ENCODE data around the gene PDHA1.

PDHA1 gene

DNA sequence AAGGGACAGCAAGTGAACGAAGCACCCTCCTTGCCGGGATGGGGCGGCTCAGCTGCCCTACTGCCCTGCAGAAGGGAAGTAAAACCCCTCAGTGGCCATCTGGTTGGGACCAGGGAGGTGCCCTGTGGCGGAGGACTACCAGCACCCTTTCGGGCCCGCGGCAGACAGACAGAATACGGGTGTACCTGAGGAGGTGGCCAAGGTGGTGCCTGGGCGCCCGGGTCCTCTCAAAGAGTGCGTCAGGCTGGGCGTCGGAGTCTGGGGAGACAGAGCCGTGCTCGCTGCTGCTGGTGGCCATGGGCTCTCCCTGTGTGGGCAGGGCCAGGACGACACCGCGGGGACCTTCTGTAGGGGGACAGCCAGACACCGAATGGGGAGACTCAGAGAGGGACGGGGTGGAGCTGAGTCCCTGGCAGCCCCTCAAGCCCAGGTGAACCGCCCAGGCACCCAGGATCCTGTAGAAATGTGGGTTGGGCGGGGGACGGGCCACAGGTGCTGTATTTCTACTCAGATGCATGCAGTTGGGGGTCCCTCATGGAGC is 29.7 kb downstream of the PDHA1 start:
- H3K9me3 ChIP-seq (ENCODE audit: control insufficient read depth, insufficient read depth, low read length): no peaks in the 10 kb centered on the region
- no peak for DNase-seq (ENCODE audit: low read depth, low spot score)
- 0 out of 2 replicates have a peak, but pooled peaks cover 1% of the 10 kb centered on the region for H3K4me1 ChIP-seq (ENCODE audit: control insufficient read depth, insufficient read depth, low read length)
- H3K27me3 ChIP-seq (ENCODE audit: control insufficient read depth, insufficient read depth, low read length): no peaks in the 10 kb centered on the region
- no peak overlapping the region for H3K27ac ChIP-seq (ENCODE audit: low read length)
- no peaks in the 10 kb centered on the region for H3K36me3 ChIP-seq (ENCODE audit: control insufficient read depth, insufficient read depth, low read length)
- WGBS (ENCODE audit: insufficient coverage, insufficient read length): no CpG with 5 or more reads among the region's 23 CpGs
- H3K4me3 ChIP-seq (ENCODE audit: low read length): peak overlapping the region; percentile 86; the same call in 1 of the 2 replicates

DNA sequence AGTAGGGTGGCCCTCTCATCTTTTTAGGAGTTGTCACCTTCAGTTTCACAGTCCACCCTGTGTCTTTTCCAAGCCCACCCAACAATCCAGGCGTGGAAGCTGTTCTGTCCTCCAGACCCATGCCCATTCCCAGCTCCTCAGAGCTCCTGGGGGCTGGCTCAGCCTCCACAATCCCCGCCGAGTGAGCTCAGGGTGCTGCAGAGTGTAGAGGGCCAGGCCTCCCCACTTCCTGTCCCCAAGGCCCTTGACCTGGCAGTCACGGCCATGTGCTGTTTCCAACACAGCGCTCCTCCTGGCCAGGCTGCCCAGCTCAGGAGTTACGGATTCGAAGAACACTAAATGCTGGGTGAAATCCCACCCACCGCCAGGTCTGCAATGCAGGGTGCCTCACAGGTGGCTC is 31.8 kb downstream of the PDHA1 start:
- Histone ChIP-seq H3K36me3 (ENCODE audit: control insufficient read depth, insufficient read depth, low read length) (no peaks in the 10 kb centered on the region), H3K27ac (ENCODE audit: low read length) (no peak overlapping the region), H3K4me3 (ENCODE audit: low read length) (no peak overlapping the region), H3K4me1 (ENCODE audit: control insufficient read depth, insufficient read depth, low read length) (0 out of 2 replicates have a peak, but pooled peaks cover 1% of the 10 kb centered on the region), H3K27me3 (ENCODE audit: control insufficient read depth, insufficient read depth, low read length) (no peaks in the 10 kb centered on the region), H3K9me3 (ENCODE audit: control insufficient read depth, insufficient read depth, low read length) (no peaks in the 10 kb centered on the region)
- WGBS (ENCODE audit: insufficient coverage, insufficient read length): no CpG with 5 or more reads among the region's 8 CpGs
- no peak for DNase-seq (ENCODE audit: low read depth, low spot score)

DNA sequence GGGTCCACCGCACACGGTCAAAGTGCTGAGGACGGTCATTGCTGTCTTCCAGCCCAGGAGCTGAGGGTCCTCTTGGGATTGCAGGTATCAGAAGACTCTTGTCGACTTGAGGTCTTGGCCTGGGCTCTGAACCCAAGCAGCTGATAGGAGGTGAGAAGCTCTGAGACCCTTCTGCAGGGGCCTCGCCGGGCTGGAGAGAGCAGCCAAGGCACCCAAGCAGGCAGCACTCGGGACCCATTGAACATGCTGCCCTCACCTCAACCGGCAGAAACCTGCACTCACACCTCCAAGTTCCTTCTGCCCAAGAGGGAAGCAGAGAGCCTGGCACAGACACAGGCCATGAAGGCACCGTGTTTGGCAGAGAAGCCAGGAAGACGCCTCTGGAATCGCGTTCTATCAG is 34.1 kb downstream of the PDHA1 start:
- H3K36me3 ChIP-seq (ENCODE audit: control insufficient read depth, insufficient read depth, low read length): no peaks in the 10 kb centered on the region
- no peak overlapping the region for H3K4me3 ChIP-seq (ENCODE audit: low read length)
- H3K27me3 ChIP-seq (ENCODE audit: control insufficient read depth, insufficient read depth, low read length): no peaks in the 10 kb centered on the region
- DNase-seq (ENCODE audit: low read depth, low spot score): no peak
- no peaks in the 10 kb centered on the region for H3K9me3 ChIP-seq (ENCODE audit: control insufficient read depth, insufficient read depth, low read length)
- whole genome bisulfite sequencing (ENCODE audit: insufficient coverage, insufficient read length): no CpG with 5 or more reads among the region's 12 CpGs
- peaks cover 1% of the 10 kb centered on the region; the same call in 1 of the 2 replicates for H3K4me1 ChIP-seq (ENCODE audit: control insufficient read depth, insufficient read depth, low read length)
- no peak overlapping the region for H3K27ac ChIP-seq (ENCODE audit: low read length)

DNA sequence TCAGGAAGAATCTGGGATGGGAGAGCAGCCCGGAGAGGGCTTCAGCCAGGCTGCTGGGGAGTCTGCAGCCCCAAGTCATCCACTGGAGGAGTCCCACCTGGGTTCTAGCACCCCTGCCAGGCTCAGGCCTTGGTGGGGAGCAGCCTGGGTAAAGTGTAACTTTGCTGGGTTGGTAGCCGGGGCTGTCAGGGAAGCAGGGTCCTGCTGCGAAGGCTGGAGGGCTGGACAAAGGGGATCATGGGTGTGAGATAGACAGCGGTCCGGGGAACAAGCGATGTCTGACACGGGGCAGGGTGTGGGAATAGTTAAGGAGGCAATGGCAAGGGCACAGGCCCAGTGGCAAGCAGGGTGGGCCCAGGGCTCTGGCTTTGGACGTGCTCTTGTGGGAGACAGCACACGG is 37.6 kb downstream of the PDHA1 start:
- Histone ChIP-seq H3K9me3 (ENCODE audit: control insufficient read depth, insufficient read depth, low read length) (no peaks in the 10 kb centered on the region), H3K4me1 (ENCODE audit: control insufficient read depth, insufficient read depth, low read length) (no peaks in the 10 kb centered on the region; the same call in 1 of the 2 replicates), H3K4me3 (ENCODE audit: low read length) (no peak overlapping the region), H3K27me3 (ENCODE audit: control insufficient read depth, insufficient read depth, low read length) (no peaks in the 10 kb centered on the region), H3K36me3 (ENCODE audit: control insufficient read depth, insufficient read depth, low read length) (no peaks in the 10 kb centered on the region), H3K27ac (ENCODE audit: low read length) (no peak overlapping the region)
- WGBS (ENCODE audit: insufficient coverage, insufficient read length): no CpG with 5 or more reads among the region's 9 CpGs
- DNase-seq (ENCODE audit: low read depth, low spot score): no peak

DNA sequence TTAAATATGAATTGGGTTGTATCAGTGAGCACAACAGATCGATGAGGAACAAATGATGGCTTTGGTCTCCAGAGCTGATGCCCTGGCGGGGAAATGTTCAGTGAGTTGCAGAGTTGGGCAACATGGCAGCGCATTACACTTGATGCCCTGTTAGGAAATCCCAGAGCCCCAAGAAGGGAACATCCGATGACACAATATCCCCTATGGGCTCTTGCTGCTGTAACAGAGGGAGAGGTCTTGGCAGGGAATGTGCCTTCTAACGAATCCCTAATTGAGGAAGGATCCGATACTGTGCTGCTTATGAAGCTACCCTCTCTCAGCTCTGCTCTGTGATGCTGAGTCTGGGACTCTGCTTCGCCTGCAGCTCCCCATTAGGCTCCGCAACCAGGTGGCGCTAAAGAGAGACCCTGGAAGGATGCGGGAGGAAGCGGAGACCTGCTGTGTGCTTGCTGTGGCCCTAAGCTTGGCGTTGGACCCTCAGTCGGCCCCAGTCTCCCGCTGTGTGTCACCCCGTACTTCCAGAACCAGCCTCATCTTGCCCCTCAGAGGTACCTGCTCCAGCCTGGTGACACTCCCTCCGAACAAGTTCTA is 38.9 kb downstream of the PDHA1 start:
- Histone ChIP-seq H3K27ac (ENCODE audit: low read length) (no peak overlapping the region), H3K4me1 (ENCODE audit: control insufficient read depth, insufficient read depth, low read length) (no peaks in the 10 kb centered on the region; the same call in 1 of the 2 replicates), H3K9me3 (ENCODE audit: control insufficient read depth, insufficient read depth, low read length) (no peaks in the 10 kb centered on the region), H3K36me3 (ENCODE audit: control insufficient read depth, insufficient read depth, low read length) (no peaks in the 10 kb centered on the region), H3K27me3 (ENCODE audit: control insufficient read depth, insufficient read depth, low read length) (no peaks in the 10 kb centered on the region), H3K4me3 (ENCODE audit: low read length) (no peak overlapping the region)
- WGBS (ENCODE audit: insufficient coverage, insufficient read length): no CpG with 5 or more reads among the region's 16 CpGs
- peak; percentile 33 for DNase-seq (ENCODE audit: low read depth, low spot score)

DNA sequence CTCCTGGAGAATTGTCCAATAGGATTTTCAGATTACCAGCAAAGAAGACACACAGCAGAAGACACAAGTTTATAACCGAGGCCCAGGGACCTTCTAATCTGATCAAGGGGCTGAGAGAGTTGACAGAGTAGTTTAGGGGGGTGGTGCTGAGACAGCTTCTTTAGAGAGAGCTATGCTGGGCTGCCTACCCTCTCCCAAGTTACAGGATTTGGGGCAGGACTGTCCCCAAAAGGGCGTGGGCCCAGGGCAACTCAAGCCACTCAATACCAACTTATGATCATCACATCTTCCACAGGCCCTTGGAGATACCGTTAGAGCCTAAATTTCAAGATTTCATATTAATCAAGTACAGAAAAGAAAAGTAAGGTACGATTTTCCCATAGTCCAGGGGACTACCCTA is 43.0 kb downstream of the PDHA1 start:
- H3K27me3 ChIP-seq (ENCODE audit: control insufficient read depth, insufficient read depth, low read length): no peaks in the 10 kb centered on the region
- no peak overlapping the region for H3K27ac ChIP-seq (ENCODE audit: low read length)
- no peaks in the 10 kb centered on the region for H3K9me3 ChIP-seq (ENCODE audit: control insufficient read depth, insufficient read depth, low read length)
- no CpG with 5 or more reads among the region's 4 CpGs for WGBS (ENCODE audit: insufficient coverage, insufficient read length)
- no peak overlapping the region for H3K4me3 ChIP-seq (ENCODE audit: low read length)
- DNase-seq (ENCODE audit: low read depth, low spot score): no peak
- H3K4me1 ChIP-seq (ENCODE audit: control insufficient read depth, insufficient read depth, low read length): no peaks in the 10 kb centered on the region; the same call in 1 of the 2 replicates
- H3K36me3 ChIP-seq (ENCODE audit: control insufficient read depth, insufficient read depth, low read length): no peaks in the 10 kb centered on the region

DNA sequence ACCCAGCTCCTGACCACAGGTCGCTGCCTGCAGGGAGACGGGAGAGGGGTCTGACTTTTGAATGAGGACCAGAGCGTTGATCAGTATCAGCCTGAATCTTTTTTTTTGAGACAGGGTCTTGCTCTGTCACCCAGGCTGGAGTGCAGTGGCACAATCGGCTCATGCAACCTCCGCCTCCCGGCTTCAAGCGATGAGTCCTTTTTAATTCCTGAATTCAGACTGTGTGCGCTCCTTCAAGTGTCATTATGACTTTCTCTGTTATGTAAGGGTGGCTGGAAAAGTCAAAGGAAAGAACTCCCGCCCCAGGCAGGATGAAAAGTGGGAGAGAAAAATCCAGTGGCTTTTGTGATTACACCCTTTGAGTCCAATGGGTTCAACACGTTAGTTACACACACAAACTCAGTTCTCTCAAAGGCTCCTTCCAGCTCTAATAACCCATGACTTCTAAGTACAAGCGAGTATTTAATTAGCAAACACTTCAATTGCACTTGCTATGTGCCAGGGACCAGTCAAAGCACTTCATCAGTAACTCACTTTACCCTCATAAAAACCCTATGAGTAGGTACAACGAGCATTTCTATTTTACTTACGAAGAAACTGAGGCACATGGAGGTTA is 44.4 kb downstream of the PDHA1 start:
- Histone ChIP-seq H3K4me1 (ENCODE audit: control insufficient read depth, insufficient read depth, low read length) (no peaks in the 10 kb centered on the region), H3K4me3 (ENCODE audit: low read length) (no peak overlapping the region), H3K9me3 (ENCODE audit: control insufficient read depth, insufficient read depth, low read length) (no peaks in the 10 kb centered on the region), H3K27me3 (ENCODE audit: control insufficient read depth, insufficient read depth, low read length) (no peaks in the 10 kb centered on the region), H3K27ac (ENCODE audit: low read length) (no peak overlapping the region), H3K36me3 (ENCODE audit: control insufficient read depth, insufficient read depth, low read length) (no peaks in the 10 kb centered on the region)
- no CpG with 5 or more reads among the region's 13 CpGs for whole genome bisulfite sequencing (ENCODE audit: insufficient coverage, insufficient read length)
- no peak for DNase-seq (ENCODE audit: low read depth, low spot score)

DNA sequence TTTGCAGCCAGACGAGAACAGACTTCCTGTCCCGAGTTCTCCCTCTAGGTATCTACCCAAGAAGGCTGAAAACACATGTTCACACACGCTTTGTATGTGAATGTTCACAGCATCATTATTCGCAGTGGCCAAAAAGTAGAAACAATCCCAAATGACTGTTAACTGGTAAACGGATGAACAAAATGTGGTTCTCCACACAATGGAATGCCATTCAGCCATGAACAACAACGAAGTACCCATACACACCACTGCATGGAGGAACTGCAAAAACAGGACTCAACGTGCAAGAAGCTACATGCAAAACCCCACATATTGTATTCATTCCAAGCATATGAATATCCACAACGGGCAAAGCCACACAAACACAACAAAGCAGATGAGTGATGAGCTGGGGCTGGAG is 45.0 kb downstream of the PDHA1 start:
- no peaks in the 10 kb centered on the region for H3K27me3 ChIP-seq (ENCODE audit: control insufficient read depth, insufficient read depth, low read length)
- DNase-seq (ENCODE audit: low read depth, low spot score): no peak
- no peak overlapping the region for H3K27ac ChIP-seq (ENCODE audit: low read length)
- H3K9me3 ChIP-seq (ENCODE audit: control insufficient read depth, insufficient read depth, low read length): no peaks in the 10 kb centered on the region
- H3K36me3 ChIP-seq (ENCODE audit: control insufficient read depth, insufficient read depth, low read length): no peaks in the 10 kb centered on the region
- no peaks in the 10 kb centered on the region for H3K4me1 ChIP-seq (ENCODE audit: control insufficient read depth, insufficient read depth, low read length)
- WGBS (ENCODE audit: insufficient coverage, insufficient read length): no CpG with 5 or more reads among the region's 8 CpGs
- H3K4me3 ChIP-seq (ENCODE audit: low read length): no peak overlapping the region

DNA sequence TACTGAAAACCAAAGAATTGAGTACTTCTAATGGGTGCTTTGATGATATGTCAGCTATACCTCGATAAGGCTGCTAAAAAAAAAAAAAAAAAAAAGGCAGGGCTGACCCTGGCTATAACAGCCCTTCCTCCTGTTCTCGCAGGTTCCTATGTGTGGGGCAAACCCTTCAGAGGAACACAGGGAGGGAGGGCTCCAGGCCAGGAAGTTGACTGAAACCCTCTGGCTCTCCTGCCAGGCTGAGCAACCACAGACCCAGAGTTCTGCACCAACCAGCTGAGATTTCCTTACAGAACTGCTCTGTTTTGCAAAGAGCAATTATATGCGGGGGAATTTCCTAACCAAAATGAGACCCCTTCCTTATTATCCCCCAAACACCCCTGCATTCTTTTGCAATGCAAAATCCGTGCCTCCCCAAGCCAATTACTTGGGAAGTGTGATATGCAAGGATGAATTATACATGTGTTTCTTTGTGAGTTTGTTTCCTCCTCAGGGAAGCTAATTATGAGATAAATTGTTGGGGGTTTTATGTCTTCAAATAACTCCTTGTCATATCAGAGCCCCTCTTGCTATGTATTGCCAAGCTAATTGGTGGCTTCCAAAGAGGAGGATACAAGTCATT is 45.6 kb downstream of the PDHA1 start:
- no peaks in the 10 kb centered on the region for H3K4me1 ChIP-seq (ENCODE audit: control insufficient read depth, insufficient read depth, low read length)
- H3K27me3 ChIP-seq (ENCODE audit: control insufficient read depth, insufficient read depth, low read length): no peaks in the 10 kb centered on the region
- no peaks in the 10 kb centered on the region for H3K36me3 ChIP-seq (ENCODE audit: control insufficient read depth, insufficient read depth, low read length)
- DNase-seq (ENCODE audit: low read depth, low spot score): no peak
- H3K27ac ChIP-seq (ENCODE audit: low read length): no peak overlapping the region
- no peaks in the 10 kb centered on the region for H3K9me3 ChIP-seq (ENCODE audit: control insufficient read depth, insufficient read depth, low read length)
- no CpG with 5 or more reads among the region's 4 CpGs for WGBS (ENCODE audit: insufficient coverage, insufficient read length)
- H3K4me3 ChIP-seq (ENCODE audit: low read length): no peak overlapping the region

DNA sequence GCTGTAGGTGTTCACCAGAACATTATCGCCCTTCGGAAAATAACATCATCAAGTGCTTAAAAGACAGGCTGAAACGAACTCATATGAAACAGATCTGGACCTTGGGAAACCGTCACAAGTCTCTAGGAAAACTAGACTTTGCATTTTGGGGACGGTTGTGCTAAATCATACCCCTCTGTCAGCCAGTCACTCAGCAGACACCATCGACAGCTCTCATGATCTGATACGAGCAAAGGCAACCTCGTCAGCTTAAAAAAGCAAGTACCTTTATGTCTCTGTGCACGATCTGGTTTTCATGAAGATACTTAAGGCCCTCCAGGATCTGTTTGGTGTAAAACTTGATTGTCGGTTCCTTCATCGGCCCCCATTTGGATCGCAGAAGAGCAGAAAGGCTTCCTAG is 48.4 kb downstream of the PDHA1 start:
- Histone ChIP-seq H3K27me3 (ENCODE audit: control insufficient read depth, insufficient read depth, low read length) (no peaks in the 10 kb centered on the region), H3K4me3 (ENCODE audit: low read length) (no peak overlapping the region), H3K36me3 (ENCODE audit: control insufficient read depth, insufficient read depth, low read length) (no peaks in the 10 kb centered on the region), H3K27ac (ENCODE audit: low read length) (no peak overlapping the region), H3K4me1 (ENCODE audit: control insufficient read depth, insufficient read depth, low read length) (no peaks in the 10 kb centered on the region), H3K9me3 (ENCODE audit: control insufficient read depth, insufficient read depth, low read length) (no peaks in the 10 kb centered on the region)
- DNase-seq (ENCODE audit: low read depth, low spot score): no peak
- WGBS (ENCODE audit: insufficient coverage, insufficient read length): no CpG with 5 or more reads among the region's 12 CpGs

Data from iPS DF 6.9 (cell line).